Cardiac fibroblast (primary cell): ENCODE results near the gene PLEKHG5.

Source experiments
- DNase-seq, 2 donors: peaks; one replicate each; pipeline versions ENCODE4 v3.0.0 to v3.0.0-alpha.2; 2010; ENCODE audit warnings: low read depth in 2 of 2
- H3K4me3 ChIP-seq, 2 donors: replicated peaks in 1 of 2; 1 replicate in 1 of 2; 2 replicates in 1 of 2; pipeline ENCODE4 v1.5.1; 2011; ENCODE audit warnings: low read depth in 2 of 2, low read length in 2 of 2, mild to moderate bottlenecking in 2 of 2, moderate library complexity in 1 of 2
- TF ChIP-seq, protein P1 (sequence below): IDR thresholded peaks from one replicate; pipeline ENCODE4 v1.5.1; 2011; ENCODE audit warnings: low read depth, mild to moderate bottlenecking, low read length, inconsistent platforms

The PLEKHG5 gene

DNA sequence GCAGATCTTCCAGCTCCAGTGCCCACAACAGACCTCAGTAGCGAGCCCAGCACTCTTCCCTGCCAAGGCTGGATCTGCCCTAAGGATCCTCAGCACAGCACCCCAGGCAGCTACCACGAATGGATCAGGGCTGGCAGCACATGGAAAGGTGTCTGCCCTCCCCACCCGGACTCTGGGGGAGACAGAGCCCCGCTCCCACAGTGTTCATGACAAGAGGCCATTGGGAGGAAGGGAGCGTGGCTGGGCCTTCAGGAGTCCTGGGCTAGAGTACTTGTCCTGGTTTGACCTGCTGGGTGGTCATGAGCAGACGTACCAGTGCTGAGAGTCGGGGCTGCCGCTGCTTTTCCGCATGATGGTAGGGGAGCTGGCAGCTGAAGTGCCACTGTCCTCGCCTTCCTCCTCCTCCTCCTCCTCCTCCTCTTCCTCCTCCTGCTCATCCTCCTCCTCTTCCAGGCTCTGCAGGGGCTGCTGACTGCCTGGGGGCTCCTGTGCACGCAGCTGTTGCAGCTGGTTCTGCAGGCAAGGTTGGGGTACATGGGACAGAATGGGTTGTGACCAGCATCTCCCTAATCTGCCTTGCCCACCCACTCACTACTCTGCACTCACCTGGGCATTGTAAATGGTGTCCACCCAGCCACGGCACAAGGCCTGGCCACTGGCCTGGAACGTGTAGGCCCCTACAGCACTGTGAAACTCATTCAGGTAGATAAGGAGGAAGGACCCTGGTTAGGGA is 22.6 kb downstream of the PLEKHG5 start:
- TF ChIP-seq, protein P1, sequence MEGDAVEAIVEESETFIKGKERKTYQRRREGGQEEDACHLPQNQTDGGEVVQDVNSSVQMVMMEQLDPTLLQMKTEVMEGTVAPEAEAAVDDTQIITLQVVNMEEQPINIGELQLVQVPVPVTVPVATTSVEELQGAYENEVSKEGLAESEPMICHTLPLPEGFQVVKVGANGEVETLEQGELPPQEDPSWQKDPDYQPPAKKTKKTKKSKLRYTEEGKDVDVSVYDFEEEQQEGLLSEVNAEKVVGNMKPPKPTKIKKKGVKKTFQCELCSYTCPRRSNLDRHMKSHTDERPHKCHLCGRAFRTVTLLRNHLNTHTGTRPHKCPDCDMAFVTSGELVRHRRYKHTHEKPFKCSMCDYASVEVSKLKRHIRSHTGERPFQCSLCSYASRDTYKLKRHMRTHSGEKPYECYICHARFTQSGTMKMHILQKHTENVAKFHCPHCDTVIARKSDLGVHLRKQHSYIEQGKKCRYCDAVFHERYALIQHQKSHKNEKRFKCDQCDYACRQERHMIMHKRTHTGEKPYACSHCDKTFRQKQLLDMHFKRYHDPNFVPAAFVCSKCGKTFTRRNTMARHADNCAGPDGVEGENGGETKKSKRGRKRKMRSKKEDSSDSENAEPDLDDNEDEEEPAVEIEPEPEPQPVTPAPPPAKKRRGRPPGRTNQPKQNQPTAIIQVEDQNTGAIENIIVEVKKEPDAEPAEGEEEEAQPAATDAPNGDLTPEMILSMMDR, result no peak
- H3K4me3 ChIP-seq, result no peak overlapping the region
- DNase-seq, result no peak

DNA sequence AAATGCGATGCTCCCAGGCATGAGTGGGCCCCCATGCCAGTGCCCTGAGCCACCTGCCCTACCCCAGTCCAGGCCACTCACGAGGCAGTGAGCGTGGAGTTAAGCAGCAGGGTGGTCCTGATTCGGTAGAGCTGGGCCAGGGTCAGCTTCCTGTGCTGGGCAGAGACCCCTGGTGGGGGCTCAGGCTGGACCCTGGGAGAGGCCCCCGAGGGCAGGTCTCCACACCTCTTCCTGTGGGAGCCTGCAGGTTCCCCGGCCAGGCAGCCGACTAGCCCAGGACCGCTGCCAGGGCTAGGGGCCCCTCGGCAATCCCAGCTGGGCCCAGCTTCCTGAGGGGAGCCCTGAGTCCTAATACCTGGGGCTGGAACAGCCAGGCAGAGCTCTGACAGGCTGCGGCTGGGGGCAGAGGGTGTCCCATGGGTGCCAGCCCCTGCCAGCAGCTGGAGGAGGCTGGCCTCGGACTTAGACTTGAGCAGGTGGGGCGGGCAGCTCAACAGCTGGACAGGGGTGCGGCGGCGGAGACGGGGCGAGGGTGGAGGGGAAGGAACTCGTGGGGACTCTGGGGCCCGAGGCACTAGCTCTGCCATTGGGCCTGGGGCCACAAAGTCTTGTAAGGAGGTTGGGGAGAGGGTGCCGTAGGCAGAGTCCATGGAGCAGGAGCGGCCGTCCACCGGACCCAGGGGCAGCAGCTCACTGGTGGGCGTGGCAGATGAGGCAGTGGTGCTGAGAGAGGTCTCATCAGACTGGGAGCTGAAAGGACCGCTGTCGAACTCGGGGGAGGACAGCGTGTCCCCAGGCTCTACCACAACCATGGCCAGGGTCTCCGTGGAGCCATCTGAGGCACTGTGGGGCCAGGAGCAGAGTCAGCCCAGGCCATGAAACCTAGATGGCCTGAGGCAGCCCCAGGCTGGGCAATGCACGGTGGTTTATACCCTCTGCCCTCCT is 23.5 kb downstream of the PLEKHG5 start:
- no peak overlapping the region for H3K4me3 ChIP-seq
- TF ChIP-seq, protein P1, result no peak
- no peak for DNase-seq

DNA sequence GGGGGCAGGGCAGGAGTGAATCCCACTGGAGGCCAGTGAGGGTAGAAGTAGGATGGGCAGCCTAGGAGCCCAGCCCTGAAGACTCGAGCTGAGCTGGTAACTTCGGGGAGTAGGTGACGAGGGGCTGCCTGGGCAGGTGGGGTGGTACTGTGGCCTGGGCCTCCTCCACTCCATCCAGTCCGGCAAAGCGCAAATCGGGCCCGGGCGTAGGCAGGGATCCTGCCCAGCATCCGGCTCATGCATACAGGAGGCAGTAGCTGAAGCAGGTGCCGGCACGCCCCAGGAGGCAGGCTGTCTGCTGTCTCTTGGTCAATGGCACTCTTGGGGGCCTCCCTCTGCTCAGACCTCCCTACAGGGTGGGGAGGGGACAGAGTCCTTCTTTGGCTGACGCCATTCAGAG is 24.2 kb downstream of the PLEKHG5 start:
- DNase-seq, result no peak
- TF ChIP-seq, protein P1, result no peak
- H3K4me3 ChIP-seq, result no peak overlapping the region

DNA sequence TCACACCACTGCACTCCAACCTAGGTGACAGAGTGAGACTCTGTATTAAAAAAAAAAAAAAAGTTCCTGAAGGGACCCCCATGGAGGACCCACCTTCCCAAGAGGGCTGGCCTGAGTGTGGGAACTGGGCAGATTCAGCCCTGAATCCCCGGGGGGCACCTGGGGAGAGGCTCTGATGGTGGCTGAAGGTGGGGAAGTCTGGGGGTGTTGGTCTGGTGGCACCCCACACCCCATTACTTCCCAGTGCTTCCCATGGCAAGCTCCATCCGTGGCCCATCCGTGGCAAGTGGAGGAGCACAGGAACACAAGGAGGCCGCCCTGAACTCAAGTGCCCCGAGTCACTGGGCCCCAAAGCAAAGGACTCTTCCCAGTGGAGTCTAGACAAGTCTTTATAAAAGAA is 24.7 kb downstream of the PLEKHG5 start:
- no peak overlapping the region for H3K4me3 ChIP-seq
- no peak for DNase-seq
- TF ChIP-seq, protein P1, result no peak

DNA sequence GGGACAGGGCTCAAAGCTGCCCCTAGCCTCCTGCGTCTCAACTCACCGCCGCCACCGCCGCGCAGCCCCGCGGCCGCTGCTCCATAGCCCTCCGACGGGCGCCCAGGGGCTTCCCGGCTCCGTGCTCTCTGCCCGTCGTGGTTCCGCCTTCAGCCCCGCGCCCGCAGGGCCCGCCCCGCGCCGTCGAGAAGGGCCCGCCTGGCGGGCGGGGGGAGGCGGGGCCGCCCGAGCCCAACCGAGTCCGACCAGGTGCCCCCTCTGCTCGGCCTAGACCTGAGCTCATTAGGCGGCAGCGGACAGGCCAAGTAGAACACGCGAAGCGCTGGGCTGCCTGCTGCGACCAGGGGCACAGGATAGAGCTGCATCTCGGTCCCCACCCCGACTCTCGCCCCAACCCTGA is 25.4 kb downstream of the PLEKHG5 start, which contains the start of gene TNFRSF25:
TNFRSF25 (minus strand) TSS at position 151 of the 400 bp plus-strand sequence; CDS start at position 85, 66 bp downstream.
- no peak for DNase-seq
- no peak within 1 kb of the TSS for H3K4me3 ChIP-seq
- TF ChIP-seq, protein P1, result no peak

DNA sequence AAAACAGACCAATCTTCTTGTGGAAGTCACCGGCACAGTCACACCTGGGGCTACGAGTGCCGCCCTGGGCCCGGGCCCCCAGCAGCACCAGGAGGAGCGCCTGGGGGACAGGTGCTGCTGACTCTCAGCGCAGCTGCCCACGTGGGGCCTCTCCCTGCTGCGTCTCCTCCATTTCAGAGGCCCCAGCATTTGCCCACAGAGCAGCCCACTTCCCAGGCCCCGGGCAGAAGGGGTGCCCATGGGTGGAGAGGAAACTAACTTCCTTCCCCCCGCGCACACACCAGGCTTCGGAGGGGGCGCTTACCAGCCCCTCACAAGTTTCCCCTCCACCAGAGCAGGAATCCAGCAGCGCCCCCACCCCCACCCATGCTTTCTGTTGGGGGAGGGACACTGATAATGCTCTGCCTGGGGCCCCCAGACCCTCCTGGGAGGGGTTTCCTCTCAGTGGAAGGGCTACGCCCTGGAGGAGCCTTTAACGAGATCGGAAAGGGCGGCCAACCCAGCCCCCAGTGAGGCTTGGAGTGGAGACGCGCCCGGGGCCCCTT is 25.9 kb downstream of the PLEKHG5 start:
- no peak overlapping the region for H3K4me3 ChIP-seq
- TF ChIP-seq, protein P1, result no peak
- DNase-seq, result no peak
